GM19238 (cell line): ENCODE measurements around the gene FBLN2.

Source experiments
- DNase-seq: peaks from one replicate; pipeline ENCODE4 v3.0.0; 2011; ENCODE audit warnings: low spot score; ENCODE audit not compliant: insufficient read length

FBLN2 gene

GRCh38 chr3:13566769-13567310 lies 17.9 kb downstream of the FBLN2 start:
- no peak for DNase-seq

GRCh38 chr3:13567684-13568514 lies 19.0 kb downstream of the FBLN2 start:
- no peak for DNase-seq

GRCh38 chr3:13568515-13569028 lies 19.6 kb downstream of the FBLN2 start:
- DNase-seq: no peak

GRCh38 chr3:13569201-13569600 lies 20.3 kb downstream of the FBLN2 start:
- DNase-seq: no peak

- no peak for DNase-seq
These were observed 20.9 kb downstream of the FBLN2 start for GRCh38 chr3:13569641-13570390.

- DNase-seq: no peak
These were observed 21.7 kb downstream of the FBLN2 start for GRCh38 chr3:13570391-13571194.

- no peak for DNase-seq
These were observed 22.3 kb downstream of the FBLN2 start for GRCh38 chr3:13571264-13571663.

GRCh38 chr3:13571831-13572750 lies 23.2 kb downstream of the FBLN2 start:
- no peak for DNase-seq

GRCh38 chr3:13572926-13573623 lies 24.1 kb downstream of the FBLN2 start:
- no peak for DNase-seq

- DNase-seq: no peak
These were observed 25.3 kb downstream of the FBLN2 start for GRCh38 chr3:13574083-13574797.

GRCh38 chr3:13574798-13575451 lies 26.0 kb downstream of the FBLN2 start:
- no peak for DNase-seq

GRCh38 chr3:13575459-13576061 lies 26.6 kb downstream of the FBLN2 start:
- no peak for DNase-seq

GRCh38 chr3:13577181-13578121 lies 28.5 kb downstream of the FBLN2 start:
- DNase-seq: no peak

- DNase-seq: no peak
These were observed 29.3 kb downstream of the FBLN2 start for GRCh38 chr3:13578251-13578650.

- no peak for DNase-seq
These were observed 30.1 kb downstream of the FBLN2 start for GRCh38 chr3:13579063-13579462.

GRCh38 chr3:13580256-13581023 lies 31.5 kb downstream of the FBLN2 start:
- no peak for DNase-seq
